Esophagus muscularis mucosa (tissue), 4 donors: ENCODE data around the gene PDGFB. TPM values are rescaled to one million over a fixed set of nuclear protein-coding genes. Genes with fewer than 3 reads are reported as not detected.

Experiments
- DNase-seq: peaks from one replicate; pipeline ENCODE4 v3.0.0-alpha.2; 2017; ENCODE audit errors: extremely low spot score
- H3K27ac ChIP-seq, 4 donors: fragments of 200-600 bp; sonication (generic); replicated peaks in 1 of 4; 1 replicate in 3 of 4; 2 replicates in 1 of 4; pipeline ENCODE4 v1.5.1; 2016 to 2019; ENCODE audit warnings: mild to moderate bottlenecking in 1 of 4
- H3K27me3 ChIP-seq, 4 donors: fragments of 200-600 bp; sonication (generic); one replicate each; pipeline versions ENCODE4 v1.5.1 to v1.6.0; 2016 to 2019
- H3K36me3 ChIP-seq, 4 donors: fragments of 200-600 bp; sonication (generic); one replicate each; pipeline ENCODE4 v1.5.1; 2016 to 2019
- H3K4me1 ChIP-seq, 4 donors: fragments of 200-600 bp; sonication (generic); one replicate each; pipeline ENCODE4 v1.5.1; 2016 to 2019
- H3K4me3 ChIP-seq, 4 donors: fragments of 200-600 bp; sonication (generic); 1 replicate in 2 of 4; 2 replicates in 2 of 4; pipeline ENCODE4 v1.5.1; 2016 to 2019; ENCODE audit warnings: mild to moderate bottlenecking in 4 of 4, moderate library complexity in 1 of 4
- H3K9me3 ChIP-seq, 4 donors: fragments of 200-600 bp; sonication (generic); 1 replicate in 3 of 4; 2 replicates in 1 of 4; pipeline ENCODE4 v1.5.1; 2016 to 2019
- CTCF ChIP-seq, 3 experiments: fragments of 200-600 bp in 2 of 3; fragments of 450-650 bp in 1 of 3; sonication (generic) in 2 of 3; IDR thresholded peaks; one replicate each; pipeline ENCODE4 v1.5.1; 2017 to 2019; ENCODE audit warnings: antibody characterized with exemption in 3 of 3, mild to moderate bottlenecking in 2 of 3, moderate library complexity in 1 of 3
- EP300 ChIP-seq: sonication (generic); formaldehyde crosslinking; IDR thresholded peaks from one replicate; pipeline ENCODE4 v1.6.1; 2017; ENCODE audit warnings: antibody characterized with exemption
- POLR2A ChIP-seq: fragments of 450-650 bp; IDR thresholded peaks from one replicate; pipeline ENCODE4 v1.6.1; 2017; ENCODE audit warnings: antibody characterized with exemption, moderate library complexity, mild to moderate bottlenecking, low read depth
- POLR2AphosphoS5 ChIP-seq, 2 donors: sonication (generic); formaldehyde crosslinking; IDR thresholded peaks; one replicate each; pipeline ENCODE4 v1.6.1; 2017; ENCODE audit warnings: antibody characterized with exemption in 2 of 2
- WGBS: methylation state at CpG from one replicate; pipeline ENCODE4 v1.1.5; 2018; 5-methylcytosine and 5-hydroxymethylcytosine counted together
- intact Hi-C: fragments of 100-400 bp; cut with DNase I; formaldehyde crosslinking; loops from one replicate; pipeline ENCODE4 v1.15.1; 2023
- total RNA-seq, 4 donors: library from RNA; depleted of rRNA; stranded (reverse); fragments of >200 nt; gene quantifications; one replicate each; pipeline versions ENCODE4 v1.1.0 to v1.2.1, GENCODE V29; 2016

PDGFB gene
- total RNA-seq, 4 donors from 2014 or later = 12.3 to 25.4 (median 18.8) TPM

GRCh38 chr22:39263626-39264348, 19.0 kb upstream of the PDGFB start:
- no peak for DNase-seq
- Histone ChIP-seq H3K27me3 (no peaks in the 10 kb centered on the region), H3K36me3 (no peaks in the 10 kb centered on the region), H3K9me3 (peaks cover 0 to 19% (median 13%) of the 10 kb centered on the region in 4 donors), H3K4me3 (no peak overlapping the region), H3K4me1 (peaks cover 0 to under 1% (median 0%) of the 10 kb centered on the region in 4 donors), H3K27ac (no peak overlapping the region)
- 94% methylated on average over 6 of the region's 10 CpGs for WGBS
- intact Hi-C loops = no loop called here
- no peak for TF ChIP-seq EP300
- TF ChIP-seq CTCF (IDR thresholded peaks at IDR 0.05) = no peak
- TF ChIP-seq POLR2AphosphoS5 (IDR thresholded peaks at IDR 0.05) = no peak
- TF ChIP-seq POLR2A = no peak

- H3K4me1 ChIP-seq = peaks cover 5 to 19% (median 15%) of the 10 kb centered on the region in 4 donors
- H3K27ac ChIP-seq = no peak overlapping the region
- no peaks in the 10 kb centered on the region for H3K36me3 ChIP-seq
- 66% methylated on average over 4 of the region's 4 CpGs for WGBS
- H3K9me3 ChIP-seq = peaks cover 0 to 19% (median 13%) of the 10 kb centered on the region in 4 donors
- no peak for DNase-seq
- no peaks in the 10 kb centered on the region for H3K27me3 ChIP-seq
- H3K4me3 ChIP-seq = no peak overlapping the region
- intact Hi-C loops = no loop called here
- no peak for TF ChIP-seq POLR2A
- no peak for TF ChIP-seq EP300
- TF ChIP-seq CTCF (IDR thresholded peaks at IDR 0.05) = no peak
- TF ChIP-seq POLR2AphosphoS5 (IDR thresholded peaks at IDR 0.05) = no peak
Measured at GRCh38 chr22:39259666-39260065, 14.9 kb upstream of the PDGFB start.

- no peak overlapping the region for H3K4me3 ChIP-seq
- no peak for DNase-seq
- WGBS = 77% methylated on average over 11 of the region's 16 CpGs
- intact Hi-C loops = no loop called here
- no peak for TF ChIP-seq CTCF (IDR thresholded peaks at IDR 0.05)
- TF ChIP-seq POLR2A = no peak
- TF ChIP-seq EP300 = no peak
- no peak for TF ChIP-seq POLR2AphosphoS5 (IDR thresholded peaks at IDR 0.05)
- H3K4me1 ChIP-seq = peaks cover 22 to 36% (median 32%) of the 10 kb centered on the region in 4 donors
- no peaks in the 10 kb centered on the region for H3K36me3 ChIP-seq
- no peaks in the 10 kb centered on the region for H3K27me3 ChIP-seq
- peaks cover 0 to 19% (median 13%) of the 10 kb centered on the region in 4 donors for H3K9me3 ChIP-seq
- H3K27ac ChIP-seq = no peak overlapping the region
Measured at GRCh38 chr22:39257901-39258475, 13.2 kb upstream of the PDGFB start.

- WGBS = no CpG with 5 or more reads among the region's 2 CpGs
- Histone ChIP-seq H3K27me3 (peaks cover 0 to 3% (median 0%) of the 10 kb centered on the region in 4 donors), H3K9me3 (peaks cover 0 to 13% (median 9%) of the 10 kb centered on the region in 4 donors), H3K36me3 (no peaks in the 10 kb centered on the region), H3K4me1 (peaks cover 32 to 43% (median 38%) of the 10 kb centered on the region in 4 donors), H3K27ac (no peak overlapping the region), H3K4me3 (no peak overlapping the region)
- TF ChIP-seq POLR2AphosphoS5 (IDR thresholded peaks at IDR 0.05) (no peak), CTCF (IDR thresholded peaks at IDR 0.05) (no peak), EP300 (no peak), POLR2A (no peak)
- intact Hi-C loops = no loop called here
- DNase-seq = no peak
Measured at GRCh38 chr22:39256979-39257378, 12.2 kb upstream of the PDGFB start.
